GM06990 (cell line): ENCODE measurements around the gene ADGRB2.

Source experiments
- DNase-seq: peaks from one replicate; pipeline ENCODE4 v3.0.0-alpha.2; 2011; ENCODE audit not compliant: insufficient read length; ENCODE audit errors: extremely low read depth
- H3K27me3 ChIP-seq: replicated peaks from 2 replicates; pipeline ENCODE4 v1.6.0; 2011; ENCODE audit warnings: low read length; ENCODE audit not compliant: control insufficient read depth, insufficient read depth
- H3K36me3 ChIP-seq: 2 replicates; pipeline ENCODE4 v1.5.1; 2011; ENCODE audit warnings: low read length; ENCODE audit not compliant: control insufficient read depth, insufficient read depth
- H3K4me3 ChIP-seq: replicated peaks from 2 replicates; pipeline ENCODE4 v1.5.1; 2011; ENCODE audit warnings: low read depth, mild to moderate bottlenecking, control low read depth, low read length
- TF ChIP-seq, protein P1 (sequence below): IDR thresholded peaks from 2 replicates; pipeline ENCODE4 v1.5.1; 2011; ENCODE audit warnings: low read length, control low read depth, mild to moderate bottlenecking, inconsistent platforms; ENCODE audit not compliant: insufficient read depth, poor library complexity, severe bottlenecking

Gene ADGRB2

DNA sequence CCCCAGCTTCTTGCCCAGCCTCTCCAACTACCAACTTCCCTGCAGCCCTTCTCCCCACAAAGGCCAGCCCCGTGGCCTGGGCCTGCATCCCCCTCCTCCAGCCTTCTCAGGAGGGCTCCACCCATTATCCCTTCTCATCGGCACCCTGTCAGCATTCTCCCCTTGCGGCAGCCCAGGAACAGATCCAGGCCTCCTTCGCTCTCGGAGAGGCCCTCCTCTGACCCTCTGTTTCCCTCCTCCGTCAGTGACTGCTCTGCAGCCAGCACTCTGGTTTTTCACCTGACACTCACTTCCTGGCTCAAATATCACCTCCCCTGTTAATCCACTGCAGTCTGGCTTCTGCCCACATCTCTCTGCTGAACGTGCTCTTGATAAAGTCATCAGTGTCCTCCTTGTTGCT, 17.5 kb downstream of the ADGRB2 start:
- Histone ChIP-seq H3K27me3 (no peaks in the 10 kb centered on the region), H3K36me3 (no peaks in the 10 kb centered on the region), H3K4me3 (no peak overlapping the region)
- no peak for DNase-seq
- TF ChIP-seq, protein P1, sequence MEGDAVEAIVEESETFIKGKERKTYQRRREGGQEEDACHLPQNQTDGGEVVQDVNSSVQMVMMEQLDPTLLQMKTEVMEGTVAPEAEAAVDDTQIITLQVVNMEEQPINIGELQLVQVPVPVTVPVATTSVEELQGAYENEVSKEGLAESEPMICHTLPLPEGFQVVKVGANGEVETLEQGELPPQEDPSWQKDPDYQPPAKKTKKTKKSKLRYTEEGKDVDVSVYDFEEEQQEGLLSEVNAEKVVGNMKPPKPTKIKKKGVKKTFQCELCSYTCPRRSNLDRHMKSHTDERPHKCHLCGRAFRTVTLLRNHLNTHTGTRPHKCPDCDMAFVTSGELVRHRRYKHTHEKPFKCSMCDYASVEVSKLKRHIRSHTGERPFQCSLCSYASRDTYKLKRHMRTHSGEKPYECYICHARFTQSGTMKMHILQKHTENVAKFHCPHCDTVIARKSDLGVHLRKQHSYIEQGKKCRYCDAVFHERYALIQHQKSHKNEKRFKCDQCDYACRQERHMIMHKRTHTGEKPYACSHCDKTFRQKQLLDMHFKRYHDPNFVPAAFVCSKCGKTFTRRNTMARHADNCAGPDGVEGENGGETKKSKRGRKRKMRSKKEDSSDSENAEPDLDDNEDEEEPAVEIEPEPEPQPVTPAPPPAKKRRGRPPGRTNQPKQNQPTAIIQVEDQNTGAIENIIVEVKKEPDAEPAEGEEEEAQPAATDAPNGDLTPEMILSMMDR: no peak

DNA sequence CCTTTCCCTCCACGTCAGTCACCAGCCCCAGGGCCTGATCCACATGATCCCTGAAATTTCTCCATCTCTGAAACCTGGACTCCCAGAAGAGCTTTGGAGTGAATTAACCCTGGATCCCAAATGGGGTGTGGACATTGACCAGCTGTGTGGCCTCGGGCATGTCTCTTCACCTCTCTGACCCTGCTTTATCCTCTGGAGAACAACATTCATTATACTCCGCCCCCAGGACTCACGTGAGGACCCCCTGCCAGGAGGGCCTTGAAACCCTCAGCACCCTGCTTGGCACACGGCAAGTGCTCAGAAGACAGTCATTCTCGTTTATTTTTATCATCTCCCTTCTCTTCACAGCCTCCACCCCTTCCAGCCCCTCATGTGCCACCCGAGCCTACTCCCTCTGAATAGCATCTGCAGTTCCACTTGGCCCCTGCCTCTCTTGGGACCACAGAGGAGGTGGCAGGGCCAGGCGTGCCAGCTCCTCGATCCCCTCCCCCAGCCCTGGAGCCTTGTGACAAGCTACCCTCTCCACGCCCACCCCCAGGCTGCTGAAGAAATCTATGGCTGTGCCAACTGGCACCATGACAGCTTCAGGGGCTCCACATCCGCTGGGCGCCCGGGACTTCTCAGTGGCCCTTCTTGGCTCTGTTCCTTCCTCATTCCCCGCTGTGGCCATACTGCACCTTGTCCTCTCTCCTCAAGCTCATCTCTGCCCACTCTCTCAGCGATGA, 18.0 kb downstream of the ADGRB2 start:
- DNase-seq: no peak
- TF ChIP-seq, protein P1: no peak
- no peaks in the 10 kb centered on the region; the same call in 1 of the 2 replicates for H3K27me3 ChIP-seq
- no peaks in the 10 kb centered on the region for H3K36me3 ChIP-seq
- no peak overlapping the region for H3K4me3 ChIP-seq

DNA sequence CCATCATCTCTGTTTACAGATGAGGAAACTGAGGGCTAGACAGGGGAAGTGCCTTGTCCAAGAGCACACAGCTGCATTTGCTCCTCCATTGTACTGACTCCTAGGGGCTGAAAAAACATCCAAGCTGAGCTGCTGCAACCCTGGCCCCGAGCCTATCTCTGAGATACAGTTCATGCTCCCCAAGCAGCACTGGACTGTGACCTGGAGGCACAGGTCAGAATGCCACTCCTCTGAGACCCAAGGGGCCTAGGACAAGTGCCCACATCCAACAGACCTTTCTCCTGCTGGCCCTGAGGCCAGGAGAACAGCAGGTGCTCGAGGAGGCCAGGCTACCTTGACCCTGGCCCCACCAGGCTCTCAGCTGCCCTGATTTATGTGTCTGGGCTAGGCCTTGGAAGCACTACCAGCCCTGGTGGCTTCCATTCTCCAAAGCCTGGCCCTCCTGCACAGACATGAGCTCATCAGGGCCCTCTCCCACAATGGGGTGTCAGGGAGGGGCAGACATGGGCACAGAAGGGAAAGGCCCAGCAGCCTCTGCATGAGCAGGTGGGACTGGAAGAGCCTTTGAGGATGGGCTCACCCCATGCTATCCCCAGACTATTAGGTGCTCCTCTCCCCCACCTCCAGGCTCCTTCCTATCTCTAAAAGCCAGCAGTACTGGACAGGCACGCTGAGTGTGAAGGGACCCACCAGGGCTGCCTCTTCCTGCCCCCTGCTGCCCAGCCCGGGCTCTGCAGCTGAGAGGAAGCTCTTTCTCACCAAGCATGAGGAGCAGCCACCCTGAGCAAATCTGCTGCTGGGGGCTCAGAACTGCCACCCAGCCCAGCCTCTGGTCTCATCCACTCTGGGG, 18.8 kb downstream of the ADGRB2 start:
- TF ChIP-seq, protein P1: peak; percentile 94
- Histone ChIP-seq H3K36me3 (no peaks in the 10 kb centered on the region), H3K4me3 (no peak overlapping the region), H3K27me3 (no peaks in the 10 kb centered on the region; the same call in 1 of the 2 replicates)
- peak; percentile 57 for DNase-seq

DNA sequence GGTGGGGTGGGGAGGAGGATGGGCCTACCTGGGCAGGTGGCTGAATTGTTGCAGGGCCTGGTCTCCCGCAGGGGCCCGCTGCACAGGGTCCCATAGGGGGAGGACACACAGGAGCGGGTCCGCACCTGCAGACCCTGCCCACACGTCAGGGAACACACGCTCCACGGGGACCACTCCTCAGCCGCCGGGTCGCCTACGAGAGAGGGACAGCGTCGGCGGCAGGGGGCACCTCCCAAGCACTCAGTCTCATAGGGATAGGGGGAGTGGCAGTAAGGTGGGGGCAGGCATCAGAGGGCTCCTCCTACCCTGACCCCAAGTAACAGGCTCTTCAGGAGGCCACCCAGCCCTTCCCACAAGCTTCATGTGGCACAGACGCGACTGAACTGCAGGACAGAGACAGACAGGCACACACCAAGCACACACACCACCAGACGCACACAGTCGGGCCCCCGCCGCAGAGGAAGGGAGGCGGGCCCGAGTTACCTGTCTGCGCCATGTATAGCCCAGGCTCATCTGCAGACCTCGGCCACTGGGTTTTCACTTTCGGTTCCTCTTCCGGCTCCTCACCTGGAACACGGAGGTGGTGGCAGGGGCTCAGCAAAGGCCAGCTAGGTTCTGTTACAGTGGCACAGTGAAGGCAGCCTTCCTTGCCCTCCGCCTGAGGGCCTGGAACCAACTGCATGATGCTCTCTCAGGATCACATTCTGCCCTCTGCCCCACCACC, 19.8 kb downstream of the ADGRB2 start:
- DNase-seq: peak; percentile 75
- TF ChIP-seq, protein P1: no peak
- no peak overlapping the region for H3K4me3 ChIP-seq
- H3K27me3 ChIP-seq: peaks cover 1% of the 10 kb centered on the region; the same call in 1 of the 2 replicates
- no peaks in the 10 kb centered on the region for H3K36me3 ChIP-seq

DNA sequence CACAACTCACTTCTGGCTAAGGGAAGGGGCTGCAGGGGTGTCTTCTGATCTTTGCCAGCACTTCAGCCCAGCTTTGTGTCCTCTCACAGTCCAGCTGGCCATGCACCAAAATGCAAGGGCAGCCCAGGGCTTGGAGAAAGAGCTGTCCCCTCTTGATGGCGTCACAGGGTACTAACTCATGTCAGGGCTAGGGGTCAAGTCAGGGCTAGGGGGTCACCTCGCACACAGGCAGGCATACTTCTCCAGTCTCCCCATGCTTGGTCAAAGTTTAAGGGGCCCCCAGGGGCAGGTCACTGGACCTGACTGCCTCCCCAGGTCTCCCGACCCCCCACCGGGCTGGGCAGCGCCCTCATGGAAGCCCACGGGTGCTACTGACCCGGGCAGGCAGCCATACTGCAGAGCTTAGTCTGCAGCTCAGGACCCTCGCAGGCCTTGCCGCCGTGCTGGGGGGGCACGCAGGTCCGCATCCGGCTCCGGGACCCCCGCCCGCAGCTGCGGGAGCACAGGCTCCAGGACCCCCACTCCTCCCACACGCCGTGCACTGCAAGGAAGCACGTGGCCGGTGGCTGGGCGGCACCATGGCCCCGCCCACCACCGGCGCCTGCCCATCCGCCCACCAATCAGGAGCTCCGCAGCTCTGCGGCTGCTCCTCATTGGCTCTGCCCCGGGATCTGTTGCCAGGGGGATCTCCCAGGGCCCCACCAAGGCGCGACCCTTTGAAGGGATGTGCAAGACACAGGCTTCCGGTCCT, 21.5 kb downstream of the ADGRB2 start:
- DNase-seq: no peak
- Histone ChIP-seq H3K27me3 (peaks cover 1% of the 10 kb centered on the region; the same call in 1 of the 2 replicates), H3K36me3 (no peaks in the 10 kb centered on the region), H3K4me3 (no peak overlapping the region)
- TF ChIP-seq, protein P1: no peak
